CD4-positive, alpha-beta T cell treated with Interleukin-4 for 4 hours (primary cell): Measurements from ENCODE around the gene PPP4R3A.
"Not testable (repeated sequence)": the region's sequence is repeated elsewhere in the genome, so short reads cannot be mapped to it uniquely, and the experiment has no call there.

Experiments
- DNase-seq: peaks from one replicate; pipeline ENCODE4 v3.0.0-alpha.2; 2020

PPP4R3A gene

GRCh38 chr14:91429385-91429784, 80.7 kb downstream of the PPP4R3A start:
- DNase-seq: no peak

GRCh38 chr14:91428931-91429330, 81.2 kb downstream of the PPP4R3A start:
- DNase-seq: not testable (repeated sequence)

DNA sequence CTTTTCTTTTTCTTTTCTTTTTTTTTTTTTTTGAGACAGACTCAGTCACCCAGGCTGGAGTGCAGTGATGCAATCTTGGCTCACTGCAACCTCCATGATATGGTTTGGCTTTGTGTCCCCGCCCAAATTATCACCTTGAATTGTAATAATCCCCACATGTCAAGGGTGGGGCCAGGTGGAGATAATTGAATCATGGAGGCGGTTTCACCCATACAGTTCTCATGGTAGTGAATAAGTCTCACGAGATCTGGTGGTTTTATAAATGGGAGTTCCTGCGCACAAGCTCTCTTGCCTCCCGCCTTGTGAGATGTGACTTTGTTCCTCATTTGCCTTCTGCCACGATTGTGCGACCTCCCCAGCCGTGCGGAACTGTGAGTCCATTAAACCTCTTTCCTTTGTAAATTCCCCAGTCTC, 84.6 kb downstream of the PPP4R3A start:
- not testable (repeated sequence) for DNase-seq

- no peak for DNase-seq
These were observed 85.1 kb downstream of the PPP4R3A start for GRCh38 chr14:91424813-91425530.

DNA sequence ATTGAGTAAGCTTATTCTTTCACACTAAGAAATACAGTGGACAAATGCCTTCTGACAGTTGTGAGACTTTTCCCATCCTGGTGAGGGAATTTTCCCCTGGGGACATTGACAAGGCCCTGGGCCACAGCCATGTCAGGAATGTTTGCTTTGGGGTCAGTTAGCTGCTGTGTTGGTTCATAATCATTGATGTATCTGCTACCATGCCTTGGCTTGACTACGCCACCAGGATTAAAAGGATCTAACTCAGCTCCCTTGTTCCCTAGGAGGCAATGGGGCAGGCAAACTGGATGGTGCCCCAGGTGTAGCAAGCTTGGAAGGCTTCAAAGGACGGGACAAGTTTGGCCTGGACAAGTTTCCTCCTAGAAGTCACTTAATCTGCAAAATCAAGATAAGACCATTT, 89.4 kb downstream of the PPP4R3A start:
- no peak for DNase-seq

DNA sequence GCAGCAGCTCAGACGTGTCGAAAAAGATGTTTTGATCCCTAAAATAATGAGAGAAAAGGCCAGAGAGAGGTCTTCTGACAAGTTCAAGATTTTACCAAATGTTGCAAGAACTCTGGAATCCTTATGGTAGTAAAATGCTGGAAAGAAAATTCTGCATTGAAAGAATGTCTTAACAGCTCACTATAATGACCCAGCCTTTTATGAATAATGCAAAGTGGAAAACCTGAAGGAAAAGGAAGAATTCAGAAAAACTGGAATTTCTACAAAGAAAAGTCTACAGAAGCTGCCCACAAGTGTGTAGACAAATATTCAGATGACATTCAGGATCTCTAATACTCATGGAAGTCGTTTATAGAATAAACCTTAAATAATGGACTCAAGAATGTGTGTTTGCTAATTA, 90.7 kb downstream of the PPP4R3A start:
- DNase-seq: no peak

DNA sequence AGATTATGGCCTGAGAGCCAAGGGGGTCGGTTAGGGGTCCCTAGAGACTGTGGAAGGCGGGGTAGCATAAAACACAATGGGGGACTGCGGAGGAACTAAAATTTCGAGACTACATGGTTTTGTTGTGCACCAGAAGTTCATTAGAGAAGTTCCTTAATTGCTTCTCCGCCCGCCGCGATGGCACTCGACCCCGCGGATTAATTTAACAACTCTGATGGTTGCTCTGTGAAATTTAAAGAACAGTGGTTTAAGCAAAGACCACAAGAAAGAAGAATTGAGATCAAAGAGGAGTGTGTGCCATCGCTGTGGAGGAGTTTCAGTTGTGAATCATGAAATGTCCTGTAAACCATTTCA, 91.1 kb downstream of the PPP4R3A start:
- DNase-seq: peak; percentile 84

- peak; percentile 79 for DNase-seq
These were observed 91.6 kb downstream of the PPP4R3A start for GRCh38 chr14:91418387-91419043.

- DNase-seq: peak; percentile 49
These were observed 92.1 kb downstream of the PPP4R3A start for GRCh38 chr14:91417983-91418386.

- peak; percentile 60 for DNase-seq
These were observed 92.8 kb downstream of the PPP4R3A start, which contains the start of gene CCDC88C for GRCh38 chr14:91417120-91417982. Gene CCDC88C, minus strand, starts transcription at chr14:91417820. Its CDS starts 130 bp downstream, at chr14:91417690.

DNA sequence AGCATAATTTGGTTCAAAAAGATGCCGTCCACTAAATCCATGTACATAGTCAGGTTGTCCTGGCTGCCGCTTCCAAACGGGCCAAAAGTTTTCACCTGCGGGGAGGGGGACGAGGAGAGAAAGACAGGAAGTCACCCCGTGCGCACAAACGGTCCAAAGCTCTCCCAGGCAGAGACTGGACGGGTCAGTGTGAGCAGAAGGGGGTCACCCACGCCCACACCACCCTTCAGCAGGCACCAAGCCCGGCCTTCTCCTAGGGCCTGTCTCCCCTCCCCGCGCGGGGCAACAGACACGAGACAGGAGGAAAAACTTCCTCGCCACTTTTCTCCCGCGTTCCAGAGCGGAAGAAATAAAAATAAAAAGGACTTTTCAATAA, 93.4 kb downstream of the PPP4R3A start:
- DNase-seq: no peak

DNA sequence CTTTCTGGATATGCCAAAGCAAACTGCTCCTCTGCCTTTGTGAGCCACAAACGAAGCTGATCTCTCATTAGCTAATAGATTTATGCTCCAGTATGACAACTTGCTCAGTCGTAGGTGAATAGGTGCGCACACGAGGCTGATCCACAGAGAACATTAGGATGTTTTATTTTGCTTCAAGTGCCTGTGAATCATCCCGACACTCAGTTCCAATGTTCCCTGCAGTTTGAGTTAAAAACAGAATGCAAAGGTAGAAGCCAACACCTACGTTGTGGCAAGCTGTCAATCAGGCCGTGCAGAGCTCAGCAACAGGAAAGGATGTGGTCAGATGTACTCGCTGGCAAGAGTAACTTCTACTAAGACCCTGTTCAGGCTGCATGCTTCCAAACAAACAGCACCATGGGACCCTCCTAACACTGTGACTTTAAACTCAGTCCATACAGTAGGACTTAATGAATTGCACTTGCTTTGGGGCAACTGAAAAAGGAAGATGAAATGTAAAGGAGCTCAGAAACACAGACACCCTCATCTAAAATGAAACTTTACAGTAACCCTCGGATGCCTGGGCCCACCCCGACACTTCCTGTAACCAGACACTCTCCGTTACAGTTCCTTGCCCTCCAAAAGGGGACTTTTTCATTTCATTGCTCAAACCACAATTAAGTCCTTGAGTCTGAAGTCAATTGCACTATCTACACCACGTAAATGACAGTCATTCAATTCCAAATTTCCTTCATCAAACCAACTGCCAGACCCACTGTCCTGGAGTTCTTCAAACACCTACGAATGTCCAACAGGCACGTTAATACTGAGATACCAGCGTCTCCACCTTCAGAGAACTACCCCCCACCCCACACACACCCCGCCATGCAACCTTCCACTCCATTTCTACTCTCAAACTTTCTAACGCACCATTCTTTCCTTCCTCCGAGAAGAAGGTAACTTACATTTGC, 94.0 kb downstream of the PPP4R3A start:
- DNase-seq: peak; percentile 81

GRCh38 chr14:91414475-91414833, 95.7 kb downstream of the PPP4R3A start:
- DNase-seq: no peak

GRCh38 chr14:91413547-91414474, 96.3 kb downstream of the PPP4R3A start:
- DNase-seq: peak; percentile 61

DNA sequence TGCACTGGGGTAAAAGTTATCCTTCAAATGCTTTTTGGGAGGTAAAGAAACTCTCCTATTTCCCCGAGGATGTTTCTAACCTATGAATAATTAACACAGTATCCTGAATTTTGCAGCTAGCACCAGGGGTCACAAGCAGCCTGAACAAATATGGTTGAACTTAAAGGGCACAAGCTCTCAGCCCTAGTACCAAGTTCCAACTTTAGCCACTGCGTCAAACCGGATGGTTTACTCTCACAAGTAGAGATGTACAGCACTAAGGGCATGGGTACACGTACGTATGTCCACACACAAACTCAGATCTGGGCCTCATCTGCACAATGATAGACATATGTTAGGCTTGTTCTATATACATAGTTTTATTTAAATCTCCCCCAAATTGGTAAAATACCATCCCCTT, 97.2 kb downstream of the PPP4R3A start:
- no peak for DNase-seq

- DNase-seq: peak; percentile 32
These were observed 99.2 kb downstream of the PPP4R3A start for GRCh38 chr14:91410771-91411536.

DNA sequence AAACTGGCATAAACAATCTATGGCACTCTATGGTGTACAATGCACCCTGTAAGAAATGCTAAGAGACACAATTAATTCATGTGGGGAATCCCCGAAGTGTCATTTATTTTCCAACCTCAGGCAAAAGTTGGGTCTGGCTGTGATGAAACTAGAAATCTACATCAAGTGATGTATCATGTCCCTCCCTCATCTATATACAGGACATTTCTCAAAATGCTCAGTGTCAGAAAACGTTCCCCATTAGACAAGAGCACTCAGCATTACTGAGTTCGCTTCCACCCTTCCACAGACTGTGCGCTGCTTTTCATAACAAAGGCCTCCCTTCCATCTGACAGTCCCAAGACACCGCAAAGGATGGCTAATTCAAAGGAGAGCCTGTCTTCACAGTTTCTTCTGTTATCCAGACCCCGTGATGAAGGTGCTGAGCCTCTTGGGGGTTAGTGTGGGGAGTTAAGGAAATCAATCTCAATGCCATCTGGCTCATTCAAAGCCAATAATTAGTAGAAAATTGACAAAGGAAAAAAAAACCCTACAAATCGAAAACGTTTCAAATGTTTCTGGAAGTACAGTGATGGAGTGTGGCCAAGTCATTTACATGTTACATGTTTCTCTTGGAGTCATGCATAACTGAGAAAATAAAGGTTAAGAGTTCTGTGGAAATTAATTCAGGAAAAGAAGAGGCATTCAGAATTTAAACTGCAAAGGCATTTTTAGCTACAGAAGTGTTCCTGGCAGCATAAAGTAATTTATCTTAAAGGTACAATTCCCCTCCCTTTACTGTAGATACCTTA, 100.0 kb downstream of the PPP4R3A start:
- DNase-seq: peak; percentile 85

GRCh38 chr14:91409240-91409639, 100.9 kb downstream of the PPP4R3A start:
- not testable (repeated sequence) for DNase-seq
